Sigmoid colon (tissue), 7 donors: Measurements from ENCODE around the gene TRANK1. TPM values are rescaled to one million over a fixed set of nuclear protein-coding genes. Genes with fewer than 3 reads are reported as not detected.

Experiments
- DNase-seq: peaks from one replicate; pipeline ENCODE4 v3.0.0-alpha.2; 2019
- H3K27ac ChIP-seq, 4 donors: fragments of 200-600 bp; sonication (generic); one replicate each; pipeline ENCODE4 v1.5.1; 2016 to 2019; ENCODE audit warnings: mild to moderate bottlenecking in 1 of 4
- H3K27me3 ChIP-seq, 3 donors: fragments of 200-600 bp; sonication (generic); one replicate each; pipeline ENCODE4 v1.5.1; 2019; ENCODE audit warnings: mild to moderate bottlenecking in 1 of 3
- H3K36me3 ChIP-seq, 4 donors: fragments of 200-600 bp; sonication (generic); one replicate each; pipeline ENCODE4 v1.5.1; 2016 to 2019
- H3K4me1 ChIP-seq, 4 donors: fragments of 200-600 bp; sonication (generic); one replicate each; pipeline ENCODE4 v1.5.1; 2017 to 2019
- H3K4me3 ChIP-seq, 4 donors: fragments of 200-600 bp; sonication (generic); one replicate each; pipeline ENCODE4 v1.5.1; 2017 to 2019; ENCODE audit warnings: mild to moderate bottlenecking in 2 of 4, moderate library complexity in 1 of 4
- H3K9me3 ChIP-seq, 4 donors: fragments of 200-600 bp in 3 of 4; sonication (generic) in 3 of 4; one replicate each; pipeline versions ENCODE4 v1.5.1 to v1.6.1; 2013 to 2019
- CTCF ChIP-seq, 4 experiments: fragments of 450-650 bp in 3 of 4; fragments of 200-600 bp in 1 of 4; IDR thresholded peaks; one replicate each; pipeline ENCODE4 v1.5.1; 2016 to 2019; ENCODE audit warnings: antibody characterized with exemption in 4 of 4, mild to moderate bottlenecking in 3 of 4, moderate library complexity in 2 of 4
- EP300 ChIP-seq, 4 donors: sonication (generic); formaldehyde crosslinking; IDR thresholded peaks; one replicate each; pipeline ENCODE4 v1.6.1; 2017; ENCODE audit warnings: antibody characterized with exemption in 4 of 4
- POLR2A ChIP-seq, 2 donors: fragments of 450-650 bp; IDR thresholded peaks; one replicate each; pipeline ENCODE4 v1.6.1; 2016; ENCODE audit warnings: antibody characterized with exemption in 2 of 2, mild to moderate bottlenecking in 2 of 2, moderate library complexity in 2 of 2
- POLR2AphosphoS5 ChIP-seq, 4 donors: sonication (generic); formaldehyde crosslinking; IDR thresholded peaks; one replicate each; pipeline ENCODE4 v1.6.1; 2017; ENCODE audit warnings: antibody characterized with exemption in 4 of 4
- WGBS, 2 donors: extraction: QIAGEN DNeasy Blood & Tissue Kit; methylation state at CpG; one replicate each; pipeline ENCODE4 v1.1.7; 2013; 5-methylcytosine and 5-hydroxymethylcytosine counted together
- intact Hi-C: fragments of 100-400 bp; cut with DNase I; formaldehyde crosslinking; loops from one replicate; pipeline ENCODE4 v1.15.1; 2023
- polyA plus RNA-seq, 3 donors: library from polyadenylated mRNA; stranded (reverse); fragments of 200-250 nt; gene quantifications; one replicate each; pipeline ENCODE4 v1.2.3, GENCODE V29; 2013
- total RNA-seq, 4 donors: library from RNA; depleted of rRNA; stranded (reverse); fragments of >200 nt; gene quantifications; one replicate each; pipeline ENCODE4 v1.1.0, GENCODE V29; 2016
- donor health status: healthy with polysubstance abuse.
- donor health status: Bipolar disorder and iron deficiency.
- donor health status: healthy.

Gene TRANK1
- total and polyA plus RNA-seq, 7 donors = 8.6 to 36.4 (median 21.7) TPM

- Histone ChIP-seq H3K4me1 (peaks cover 0 to 11% (median 4%) of the 10 kb centered on the region in 4 donors), H3K36me3 (no peaks in the 10 kb centered on the region), H3K27ac (no peak overlapping the region), H3K9me3 (no peaks in the 10 kb centered on the region), H3K27me3 (no peaks in the 10 kb centered on the region), H3K4me3 (no peak overlapping the region)
- no peak for DNase-seq
- TF ChIP-seq EP300 (IDR thresholded peaks at IDR 0.05) (no peak), POLR2AphosphoS5 (IDR thresholded peaks at IDR 0.05) (no peak), CTCF (IDR thresholded peaks at IDR 0.05) (no peak), POLR2A (IDR thresholded peaks at IDR 0.05) (no peak)
- WGBS, 2 donors = 8 to 51% methylated on average over 2 of the region's 2 CpGs
- intact Hi-C loops = loop anchor here (2.0 to 5.0 kb wide), 2 partner anchors 53 to 231 kb away; no protein-coding TSS in a partner anchor
These were observed 15.0 kb upstream of the TRANK1 start for GRCh38 chr3:36959821-36960220.

GRCh38 chr3:36957862-36958686 lies 13.2 kb upstream of the TRANK1 start:
- no peak for DNase-seq
- Histone ChIP-seq H3K27me3 (no peaks in the 10 kb centered on the region), H3K4me1 (peaks cover 0 to 11% (median 4%) of the 10 kb centered on the region in 4 donors), H3K27ac (no peak overlapping the region), H3K9me3 (no peaks in the 10 kb centered on the region), H3K36me3 (no peaks in the 10 kb centered on the region), H3K4me3 (no peak overlapping the region)
- 17 to 61% methylated on average over 3 of the region's 3 CpGs for WGBS, 2 donors
- intact Hi-C loops = loop anchor here (2.0 to 5.0 kb wide), 2 partner anchors 51 to 229 kb away; no protein-coding TSS in a partner anchor
- TF ChIP-seq CTCF (IDR thresholded peaks at IDR 0.05) (no peak), POLR2A (IDR thresholded peaks at IDR 0.05) (no peak), EP300 (IDR thresholded peaks at IDR 0.05) (no peak), POLR2AphosphoS5 (IDR thresholded peaks at IDR 0.05) (no peak)

- Histone ChIP-seq H3K27ac (no peak overlapping the region), H3K4me3 (no peak overlapping the region), H3K36me3 (no peaks in the 10 kb centered on the region), H3K9me3 (no peaks in the 10 kb centered on the region), H3K27me3 (no peaks in the 10 kb centered on the region), H3K4me1 (peaks cover 0 to 11% (median 4%) of the 10 kb centered on the region in 4 donors)
- DNase-seq = no peak
- WGBS, 2 donors = 95 to 96% methylated on average over 1 of the region's 1 CpG
- no peak for TF ChIP-seq EP300 (IDR thresholded peaks at IDR 0.05)
- TF ChIP-seq POLR2A (IDR thresholded peaks at IDR 0.05) = no peak
- no peak for TF ChIP-seq CTCF (IDR thresholded peaks at IDR 0.05)
- no peak for TF ChIP-seq POLR2AphosphoS5 (IDR thresholded peaks at IDR 0.05)
- intact Hi-C loops = loop anchor here (5.0 kb wide), 1 partner anchor 50 kb away; no protein-coding TSS in a partner anchor
These were observed 12.2 kb upstream of the TRANK1 start for GRCh38 chr3:36957063-36957462.

DNA sequence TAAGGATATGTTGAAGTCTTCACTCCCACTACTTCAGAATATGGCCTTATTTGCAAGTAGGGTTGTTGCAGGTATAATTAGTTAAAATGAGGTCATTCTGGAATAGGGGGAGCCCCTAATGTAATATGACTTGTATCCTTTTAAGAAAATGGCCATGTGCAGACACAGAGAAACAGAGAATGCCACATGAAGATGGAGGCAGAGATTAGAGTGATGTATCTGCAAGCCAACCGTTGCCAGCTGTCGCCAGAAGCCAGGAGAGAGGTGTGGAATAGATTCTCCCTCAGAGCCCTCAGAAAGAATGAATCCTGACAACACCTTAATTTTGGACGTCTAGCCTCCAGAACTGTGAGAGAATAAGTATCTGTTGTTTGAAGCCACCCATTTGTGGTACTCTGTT lies 11.3 kb upstream of the TRANK1 start:
- WGBS, 2 donors = 91 to 93% methylated on average over 3 of the region's 3 CpGs
- peaks cover 0 to 11% (median 4%) of the 10 kb centered on the region in 4 donors for H3K4me1 ChIP-seq
- H3K9me3 ChIP-seq = no peaks in the 10 kb centered on the region
- intact Hi-C loops = loop anchor here (5.0 kb wide), 1 partner anchor 49 kb away; no protein-coding TSS in a partner anchor
- no peak overlapping the region for H3K4me3 ChIP-seq
- H3K27ac ChIP-seq = no peak overlapping the region
- TF ChIP-seq EP300 (IDR thresholded peaks at IDR 0.05) (no peak), POLR2A (IDR thresholded peaks at IDR 0.05) (no peak), CTCF (IDR thresholded peaks at IDR 0.05) (no peak), POLR2AphosphoS5 (IDR thresholded peaks at IDR 0.05) (no peak)
- DNase-seq = no peak
- no peaks in the 10 kb centered on the region for H3K27me3 ChIP-seq
- H3K36me3 ChIP-seq = no peaks in the 10 kb centered on the region
